Ishikawa (cell line): Measurements from ENCODE around the gene PLCB4.
A peak's percentile ranks its signal among the peaks of the same experiment; 100 is the strongest.

Source experiments
- CEBPB ChIP-seq: IDR thresholded peaks from 2 replicates; pipeline ENCODE4 v1.6.1; 2012
- CREB1 ChIP-seq: IDR thresholded peaks from 2 replicates; pipeline ENCODE4 v1.6.1; 2012; ENCODE audit warnings: low read depth
- EGR1 ChIP-seq: IDR thresholded peaks from 2 replicates; pipeline ENCODE4 v1.6.1; 2012
- EP300 ChIP-seq: IDR thresholded peaks from 2 replicates; pipeline ENCODE4 v1.6.1; 2012; ENCODE audit warnings: borderline replicate concordance
- FOXM1 ChIP-seq: IDR thresholded peaks from 2 replicates; pipeline ENCODE4 v1.6.1; 2012; ENCODE audit warnings: low read depth, borderline replicate concordance
- MAX ChIP-seq: IDR thresholded peaks from 2 replicates; pipeline ENCODE4 v1.6.1; 2012
- NFIC ChIP-seq: IDR thresholded peaks from 2 replicates; pipeline ENCODE4 v1.6.1; 2012
- RAD21 ChIP-seq: IDR thresholded peaks from 2 replicates; pipeline ENCODE4 v1.6.1; 2012; ENCODE audit warnings: low read depth
- REST ChIP-seq: IDR thresholded peaks from 2 replicates; pipeline ENCODE4 v1.6.1; 2012; ENCODE audit warnings: low read depth, mild to moderate bottlenecking
- TAF1 ChIP-seq: IDR thresholded peaks from 2 replicates; pipeline ENCODE4 v1.6.1; 2012; ENCODE audit warnings: low read depth, mild to moderate bottlenecking
- TCF12 ChIP-seq: IDR thresholded peaks from 2 replicates; pipeline ENCODE4 v1.6.1; 2012; ENCODE audit warnings: low read depth
- TEAD4 ChIP-seq: IDR thresholded peaks from 2 replicates; pipeline ENCODE4 v1.6.1; 2012
- USF1 ChIP-seq: IDR thresholded peaks from 2 replicates; pipeline ENCODE4 v1.6.1; 2012
- YY1 ChIP-seq: IDR thresholded peaks from 2 replicates; pipeline ENCODE4 v1.6.1; 2012; ENCODE audit warnings: low read depth
- ZBTB7A ChIP-seq: IDR thresholded peaks from 2 replicates; pipeline ENCODE4 v1.6.1; 2012; ENCODE audit warnings: low read depth

PLCB4 gene

GRCh38 chr20:9108260-9108659, 39.4 kb downstream of the PLCB4 start:
- TF ChIP-seq ZBTB7A = no peak
- no peak for TF ChIP-seq TCF12
- TF ChIP-seq TEAD4 = no peak
- TF ChIP-seq REST = no peak
- TF ChIP-seq MAX = no peak
- TF ChIP-seq CEBPB = no peak
- TF ChIP-seq YY1 = no peak
- no peak for TF ChIP-seq NFIC
- no peak for TF ChIP-seq FOXM1
- no peak for TF ChIP-seq EP300
- TF ChIP-seq TAF1 = no peak

- TF ChIP-seq EGR1 (no peak), FOXM1 (no peak), YY1 (no peak), ZBTB7A (no peak), CEBPB (no peak), MAX (no peak), EP300 (no peak), TCF12 (no peak), USF1 (no peak), CREB1 (no peak), RAD21 (no peak), REST (no peak), TAF1 (no peak)
These were observed 40.7 kb downstream of the PLCB4 start for GRCh38 chr20:9109566-9109965.

GRCh38 chr20:9110365-9110764, 41.5 kb downstream of the PLCB4 start:
- TF ChIP-seq RAD21 = no peak
- TF ChIP-seq CREB1 = no peak

- TF ChIP-seq NFIC = peak; percentile 10; the same call in 1 of the 2 replicates
- TF ChIP-seq EGR1 = no peak
- TF ChIP-seq FOXM1 = no peak
- no peak for TF ChIP-seq CREB1
- no peak for TF ChIP-seq EP300
- TF ChIP-seq REST = no peak
These were observed 42.1 kb downstream of the PLCB4 start for GRCh38 chr20:9110916-9111432.

GRCh38 chr20:9112541-9113515, 43.9 kb downstream of the PLCB4 start:
- TF ChIP-seq FOXM1 = no peak
- TF ChIP-seq NFIC = peak; percentile 62
- peak; percentile 78 for TF ChIP-seq TEAD4
